HepG2 (cell line): Measurements from ENCODE around the gene TMC2. TPM values are rescaled to one million over a fixed set of nuclear protein-coding genes. Genes with fewer than 3 reads are reported as not detected.

ENCODE experiments used
- ATAC-seq: fragments of 200-7000 bp; cut with Tn5 transposase; 3 replicates; pipeline ENCODE4 v1.9.1; 2020; ENCODE audit warnings: mild to moderate bottlenecking, moderate library complexity
- BruUV-seq: library from RNA; stranded (reverse); fragments of 400-500 nt; replicated peaks from 2 replicates; lab custom pipeline; 2021; lab: Mats Ljungman, UMichigan
- CTCF ChIA-PET: fragments of 300-600 bp; formaldehyde crosslinking; extraction: SDS; loops from one replicate; lab custom pipeline; 2021; ENCODE audit warnings: low total read pairs, inconsistent platforms, low intra/inter-chr PET ratio; lab: Yijun Ruan, JAX
- POLR2A ChIA-PET: fragments of 350-600 bp; sonication (Branson Sonifier 250); formaldehyde crosslinking; loops from one replicate; lab custom pipeline; 2020; ENCODE audit warnings: antibody characterized with exemption, inconsistent platforms; lab: Yijun Ruan, JAX
- DNase-seq: peaks from one replicate; pipeline ENCODE4 v3.0.0-alpha.2; 2015; ENCODE audit warnings: low spot score
- FAIRE-seq: peaks from 3 replicates; lab custom pipeline; 2011; peaks lifted over from hg19 to GRCh38; lab: Jason Lieb, UNC
- H2AFZ ChIP-seq: one replicate; pipeline ENCODE4 v1.6.1; 2011; ENCODE audit warnings: low read length, inconsistent platforms
- H3K27ac ChIP-seq: fragments of 300-600 bp; 3 replicates; pipeline ENCODE4 v1.8.0; 2011; ENCODE audit warnings: mixed run types, mild to moderate bottlenecking, mixed read lengths, low read length, inconsistent platforms; ENCODE audit not compliant: insufficient read depth; ENCODE audit errors: extremely low read length
- H3K27me3 ChIP-seq, 2 experiments: fragments of 200-600 bp in 1 of 2; 2 replicates in 1 of 2; 3 replicates in 1 of 2; pipeline versions ENCODE4 v1.6.0 to v1.8.0; 2011; ENCODE audit warnings: low read length in 2 of 2, mild to moderate bottlenecking in 2 of 2, moderate library complexity in 2 of 2, inconsistent platforms in 1 of 2; ENCODE audit not compliant: insufficient read depth in 2 of 2, control insufficient read depth in 1 of 2
- H3K36me3 ChIP-seq, 2 experiments: fragments of 200-600 bp in 1 of 2; replicated peaks in 1 of 2; 2 replicates in 1 of 2; 3 replicates in 1 of 2; pipeline versions ENCODE4 v1.5.1 to v1.8.0; 2011; ENCODE audit warnings: low read length in 2 of 2, inconsistent platforms in 1 of 2; ENCODE audit not compliant: insufficient read depth in 2 of 2, control insufficient read depth in 1 of 2
- H3K4me1 ChIP-seq: 2 replicates; pipeline ENCODE4 v1.5.1; 2012; ENCODE audit warnings: low read length, inconsistent platforms; ENCODE audit not compliant: insufficient read depth
- H3K4me2 ChIP-seq: 2 replicates; pipeline ENCODE4 v1.6.0; 2011; ENCODE audit warnings: low read depth, low read length, inconsistent platforms
- H3K4me3 ChIP-seq, 3 experiments: fragments of 200-600 bp in 1 of 3; sonication (generic), shearing (Covaris generic) in 1 of 3; replicated peaks in 1 of 3; 2 replicates each; pipeline ENCODE4 v1.5.1; 2011 to 2016; ENCODE audit warnings: low read length in 3 of 3, inconsistent platforms in 2 of 3, low read depth in 2 of 3, mild to moderate bottlenecking in 2 of 3, control low read depth in 1 of 3, mixed read lengths in 1 of 3; ENCODE audit not compliant: insufficient read depth in 1 of 3
- H3K79me2 ChIP-seq: one replicate; pipeline ENCODE4 v1.6.1; 2011; ENCODE audit warnings: low read length, inconsistent platforms; ENCODE audit not compliant: insufficient read depth
- H3K9ac ChIP-seq: 2 replicates; pipeline ENCODE4 v1.6.0; 2011; ENCODE audit warnings: mild to moderate bottlenecking, low read depth, low read length, inconsistent platforms; ENCODE audit not compliant: insufficient read depth
- H3K9me3 ChIP-seq: 2 replicates; pipeline ENCODE4 v1.5.1; 2012; ENCODE audit warnings: mild to moderate bottlenecking, low read length
- H4K20me1 ChIP-seq: 2 replicates; pipeline ENCODE4 v1.6.0; 2011; ENCODE audit warnings: inconsistent platforms, mild to moderate bottlenecking, low read length, moderate library complexity; ENCODE audit not compliant: insufficient read depth
- ADNP ChIP-seq: sonication (generic); formaldehyde crosslinking; IDR thresholded peaks from 2 replicates; pipeline ENCODE4 v1.4.0; 2020; ENCODE audit warnings: missing genetic modification reagents
- ATRX ChIP-seq: sonication (generic); formaldehyde crosslinking; IDR thresholded peaks from 2 replicates; pipeline ENCODE4 v1.4.0; 2020; ENCODE audit warnings: missing genetic modification reagents, borderline replicate concordance
- CBFB ChIP-seq: sonication (generic); formaldehyde crosslinking; IDR thresholded peaks from 2 replicates; pipeline ENCODE4 v1.4.0; 2020; ENCODE audit warnings: missing genetic modification reagents
- ERF ChIP-seq: IDR thresholded peaks from 2 replicates; pipeline ENCODE4 v1.6.1; 2018; ENCODE audit warnings: missing biosample characterization, missing genetic modification reagents
- GRHL1 ChIP-seq: sonication (generic); formaldehyde crosslinking; conservative IDR thresholded peaks from 2 replicates; pipeline ENCODE4 v1.8.0; 2022; ENCODE audit warnings: missing genetic modification reagents
- HMG20A ChIP-seq: IDR thresholded peaks from 2 replicates; pipeline ENCODE4 v1.6.1; 2016; ENCODE audit warnings: borderline replicate concordance
- HNF4G ChIP-seq, 2 experiments: sonication (generic) in 1 of 2; formaldehyde crosslinking in 1 of 2; IDR thresholded peaks; 2 replicates each; pipeline versions ENCODE4 v1.4.0 to v1.6.1; 2011 to 2020; ENCODE audit warnings: borderline replicate concordance in 2 of 2, low read depth in 2 of 2, mild to moderate bottlenecking in 2 of 2, low read length in 1 of 2, missing genetic modification reagents in 1 of 2, moderate library complexity in 1 of 2
- IKZF4 ChIP-seq: sonication (generic); formaldehyde crosslinking; IDR thresholded peaks from 2 replicates; pipeline ENCODE4 v1.5.1; 2020; ENCODE audit warnings: borderline replicate concordance, mild to moderate bottlenecking, low read depth, missing genetic modification reagents; ENCODE audit errors: not compliant biosample characterization
- KAT7 ChIP-seq: IDR thresholded peaks from 2 replicates; pipeline ENCODE4 v1.6.1; 2018; ENCODE audit warnings: borderline replicate concordance, missing compliant biosample characterization
- KDM5A ChIP-seq: fragments of 200-600 bp; sonication (generic); IDR thresholded peaks from 2 replicates; pipeline ENCODE4 v1.7.0; 2018; ENCODE audit warnings: antibody characterized with exemption, mild to moderate bottlenecking, low read length, borderline replicate concordance
- SRSF4 ChIP-seq: fragments of 200-400 bp; formaldehyde crosslinking; IDR thresholded peaks from one replicate; pipeline ENCODE4 v1.6.1; 2018; ENCODE audit warnings: mild to moderate bottlenecking, low read depth, low read length, moderate library complexity; ENCODE audit not compliant: poor library complexity, severe bottlenecking
- TMF1 ChIP-seq: sonication (generic); formaldehyde crosslinking; IDR thresholded peaks from 2 replicates; pipeline ENCODE4 v1.8.1; 2022; ENCODE audit warnings: low read depth, missing genetic modification reagents
- ZFYVE20 ChIP-seq: sonication (generic); formaldehyde crosslinking; IDR thresholded peaks from 2 replicates; pipeline ENCODE4 v1.8.0; 2023; ENCODE audit warnings: low read depth, mild to moderate bottlenecking, moderate library complexity, missing genetic modification reagents, borderline replicate concordance
- ZNF44 ChIP-seq: sonication (generic); formaldehyde crosslinking; IDR thresholded peaks from 2 replicates; pipeline ENCODE4 v1.5.1; 2020; ENCODE audit warnings: mild to moderate bottlenecking, missing genetic modification reagents
- ZNF570 ChIP-seq: sonication (generic); formaldehyde crosslinking; IDR thresholded peaks from 2 replicates; pipeline ENCODE4 v1.4.0; 2020; ENCODE audit warnings: mild to moderate bottlenecking, missing genetic modification reagents, borderline replicate concordance
- ZNF674 ChIP-seq: sonication (generic); formaldehyde crosslinking; IDR thresholded peaks from 2 replicates; pipeline ENCODE4 v1.5.0; 2020; ENCODE audit warnings: low read depth, mild to moderate bottlenecking, missing genetic modification reagents
- WGBS: methylation state at CpG from one replicate; pipeline ENCODE4 v1.1.6; 2017; ENCODE audit warnings: low lambda C conversion rate; 5-methylcytosine and 5-hydroxymethylcytosine counted together
- in situ Hi-C: cut with HindIII; loops from 2 replicates; pipeline ENCODE4 v1.10.0; 2017; ENCODE audit warnings: low pct_unique_long_range_greater_than_20kb; ENCODE audit not compliant: extremely low pct_ligation_motif_present
- intact Hi-C: fragments of 100-400 bp; cut with micrococcal nuclease; formaldehyde crosslinking; loops from one replicate; pipeline ENCODE4 v1.10.0; 2022; ENCODE audit not compliant: unreplicated experiment
- polyA plus RNA-seq, 8 experiments: library from polyadenylated mRNA; depleted of rRNA in 3 of 8; stranded (reverse) in 7 of 8; unstranded in 1 of 8; fragments of >200 nt; fragmentation: Illumina TruSeq in 4 of 8; extraction: Trizol in 4 of 8; gene quantifications; 2 replicates each; pipeline versions ENCODE4 v1.2.1 to v1.2.3, GENCODE V29; 2011 to 2016; ENCODE audit warnings: low read depth in 4 of 8, missing spikeins in 1 of 8, mixed read lengths in 1 of 8; ENCODE audit not compliant: insufficient read depth in 1 of 8
- total RNA-seq, 5 experiments: library from RNA; depleted of rRNA; stranded (reverse); fragments of >200 nt; fragmentation: Illumina TruSeq; extraction: Trizol; gene quantifications; 2 replicates each; pipeline ENCODE4 v1.2.3, GENCODE V29; 2016; ENCODE audit warnings: low read depth in 1 of 5
- TF ChIP-seq, protein P1 (sequence below): IDR thresholded peaks from 2 replicates; pipeline ENCODE4 v1.6.1; 2018; ENCODE audit warnings: missing genetic modification reagents
- TF ChIP-seq, protein P2 (sequence below): sonication (generic); formaldehyde crosslinking; IDR thresholded peaks from 2 replicates; pipeline ENCODE4 v1.4.0; 2020; ENCODE audit warnings: missing genetic modification reagents, borderline replicate concordance

TMC2 gene
- total and polyA plus RNA-seq, 2 of the 13 experiments (the other 11 are each of a cell fraction or from before 2014, with no cell fraction given), result not detected

GRCh38 chr20:2564406-2564805, 28.0 kb downstream of the TMC2 start:
- peaks cover 10 to 44% of the 10 kb centered on the region in 2 experiments; a peak in 4 of 5 replicates for H3K27me3 ChIP-seq
- no peaks in the 10 kb centered on the region for H3K9me3 ChIP-seq
- H3K27ac ChIP-seq, result no peak overlapping the region
- ATAC-seq (no peak), FAIRE-seq (no peak), DNase-seq (no peak)
- no peaks in the 10 kb centered on the region for H3K4me1 ChIP-seq
- POLR2A ChIA-PET, result no interaction called here
- 49% methylated on average over 4 of the region's 4 CpGs for WGBS
- no TSS peak for BruUV-seq
- H3K79me2 ChIP-seq, result no peaks in the 10 kb centered on the region
- H4K20me1 ChIP-seq, result no peaks in the 10 kb centered on the region
- intact Hi-C loops, result no loop called here
- H3K36me3 ChIP-seq, result no peaks in the 10 kb centered on the region
- H3K4me3 ChIP-seq, result no peak overlapping the region
- H3K4me2 ChIP-seq, result no peak overlapping the region
- no peak overlapping the region for H2AFZ ChIP-seq
- CTCF ChIA-PET, result no interaction called here
- in situ Hi-C loops, result no loop called here
- no peak overlapping the region for H3K9ac ChIP-seq
- no peak for TF ChIP-seq IKZF4 (CRISPR knock-in tag)
- TF ChIP-seq ATRX, result no peak
- no peak for TF ChIP-seq HMG20A (CRISPR knock-in tag)
- no peak for TF ChIP-seq TMF1
- no peak for TF ChIP-seq GRHL1 (CRISPR knock-in tag)
- no peak for TF ChIP-seq ZNF570
- no peak for TF ChIP-seq HNF4G (IDR thresholded peaks at IDR 0.05; ENCODE audit: borderline replicate concordance, low read depth, low read length)
- TF ChIP-seq HNF4G (CRISPR knock-in tag; IDR thresholded peaks at IDR 0.05; ENCODE audit: borderline replicate concordance, low read depth), result no peak
- TF ChIP-seq ZFYVE20 (CRISPR knock-in tag), result no peak
- TF ChIP-seq, protein P1, sequence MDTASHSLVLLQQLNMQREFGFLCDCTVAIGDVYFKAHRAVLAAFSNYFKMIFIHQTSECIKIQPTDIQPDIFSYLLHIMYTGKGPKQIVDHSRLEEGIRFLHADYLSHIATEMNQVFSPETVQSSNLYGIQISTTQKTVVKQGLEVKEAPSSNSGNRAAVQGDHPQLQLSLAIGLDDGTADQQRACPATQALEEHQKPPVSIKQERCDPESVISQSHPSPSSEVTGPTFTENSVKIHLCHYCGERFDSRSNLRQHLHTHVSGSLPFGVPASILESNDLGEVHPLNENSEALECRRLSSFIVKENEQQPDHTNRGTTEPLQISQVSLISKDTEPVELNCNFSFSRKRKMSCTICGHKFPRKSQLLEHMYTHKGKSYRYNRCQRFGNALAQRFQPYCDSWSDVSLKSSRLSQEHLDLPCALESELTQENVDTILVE (CRISPR knock-in tag), result no peak
- no peak for TF ChIP-seq ZNF44 (CRISPR knock-in tag)
- no peak for TF ChIP-seq KAT7 (CRISPR knock-in tag)
- TF ChIP-seq SRSF4, result no peak
- no peak for TF ChIP-seq KDM5A
- TF ChIP-seq ZNF674, result no peak
- TF ChIP-seq, protein P2, sequence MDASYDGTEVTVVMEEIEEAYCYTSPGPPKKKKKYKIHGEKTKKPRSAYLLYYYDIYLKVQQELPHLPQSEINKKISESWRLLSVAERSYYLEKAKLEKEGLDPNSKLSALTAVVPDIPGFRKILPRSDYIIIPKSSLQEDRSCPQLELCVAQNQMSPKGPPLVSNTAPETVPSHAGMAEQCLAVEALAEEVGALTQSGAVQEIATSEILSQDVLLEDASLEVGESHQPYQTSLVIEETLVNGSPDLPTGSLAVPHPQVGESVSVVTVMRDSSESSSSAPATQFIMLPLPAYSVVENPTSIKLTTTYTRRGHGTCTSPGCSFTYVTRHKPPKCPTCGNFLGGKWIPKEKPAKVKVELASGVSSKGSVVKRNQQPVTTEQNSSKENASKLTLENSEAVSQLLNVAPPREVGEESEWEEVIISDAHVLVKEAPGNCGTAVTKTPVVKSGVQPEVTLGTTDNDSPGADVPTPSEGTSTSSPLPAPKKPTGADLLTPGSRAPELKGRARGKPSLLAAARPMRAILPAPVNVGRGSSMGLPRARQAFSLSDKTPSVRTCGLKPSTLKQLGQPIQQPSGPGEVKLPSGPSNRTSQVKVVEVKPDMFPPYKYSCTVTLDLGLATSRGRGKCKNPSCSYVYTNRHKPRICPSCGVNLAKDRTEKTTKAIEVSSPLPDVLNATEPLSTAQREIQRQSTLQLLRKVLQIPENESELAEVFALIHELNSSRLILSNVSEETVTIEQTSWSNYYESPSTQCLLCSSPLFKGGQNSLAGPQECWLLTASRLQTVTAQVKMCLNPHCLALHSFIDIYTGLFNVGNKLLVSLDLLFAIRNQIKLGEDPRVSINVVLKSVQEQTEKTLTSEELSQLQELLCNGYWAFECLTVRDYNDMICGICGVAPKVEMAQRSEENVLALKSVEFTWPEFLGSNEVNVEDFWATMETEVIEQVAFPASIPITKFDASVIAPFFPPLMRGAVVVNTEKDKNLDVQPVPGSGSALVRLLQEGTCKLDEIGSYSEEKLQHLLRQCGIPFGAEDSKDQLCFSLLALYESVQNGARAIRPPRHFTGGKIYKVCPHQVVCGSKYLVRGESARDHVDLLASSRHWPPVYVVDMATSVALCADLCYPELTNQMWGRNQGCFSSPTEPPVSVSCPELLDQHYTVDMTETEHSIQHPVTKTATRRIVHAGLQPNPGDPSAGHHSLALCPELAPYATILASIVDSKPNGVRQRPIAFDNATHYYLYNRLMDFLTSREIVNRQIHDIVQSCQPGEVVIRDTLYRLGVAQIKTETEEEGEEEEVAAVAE (CRISPR knock-in tag), result no peak
- no peak for TF ChIP-seq ADNP (CRISPR knock-in tag)
- no peak for TF ChIP-seq CBFB (CRISPR knock-in tag)
- TF ChIP-seq ERF (CRISPR knock-in tag), result no peak
